NK-92 (cell line): ENCODE measurements around the gene MCM5.
"Not testable (repeated sequence)": the region's sequence is repeated elsewhere in the genome, so short reads cannot be mapped to it uniquely, and the experiment has no call there.

Experiments
- DNase-seq: peaks from one replicate; lab custom pipeline; 2025; ENCODE audit not compliant: unreplicated experiment; lab: John Stamatoyannopoulos, UW

Gene MCM5

GRCh38 chr22:35450824-35451569 lies 51.1 kb downstream of the MCM5 start:
- no peak for DNase-seq

- DNase-seq: no peak
These were observed 51.7 kb downstream of the MCM5 start for GRCh38 chr22:35451592-35451991.

GRCh38 chr22:35452351-35452781 lies 52.4 kb downstream of the MCM5 start:
- DNase-seq: no peak

GRCh38 chr22:35452810-35453743 lies 53.1 kb downstream of the MCM5 start:
- no peak for DNase-seq

GRCh38 chr22:35454416-35455054 lies 54.6 kb downstream of the MCM5 start:
- DNase-seq: no peak

GRCh38 chr22:35455529-35455928 lies 55.6 kb downstream of the MCM5 start:
- DNase-seq: no peak

- no peak for DNase-seq
These were observed 56.8 kb downstream of the MCM5 start for GRCh38 chr22:35456757-35457156.

GRCh38 chr22:35457729-35458546 lies 58.0 kb downstream of the MCM5 start:
- no peak for DNase-seq

GRCh38 chr22:35458547-35459422 lies 58.8 kb downstream of the MCM5 start:
- no peak for DNase-seq

GRCh38 chr22:35459423-35459894 lies 59.5 kb downstream of the MCM5 start:
- no peak for DNase-seq

- not testable (repeated sequence) for DNase-seq
These were observed 60.0 kb downstream of the MCM5 start for GRCh38 chr22:35459976-35460375.

- no peak for DNase-seq
These were observed 60.7 kb downstream of the MCM5 start for GRCh38 chr22:35460688-35461087.

GRCh38 chr22:35462498-35463230 lies 62.7 kb downstream of the MCM5 start:
- DNase-seq: no peak

GRCh38 chr22:35463231-35463933 lies 63.4 kb downstream of the MCM5 start:
- DNase-seq: no peak

- no peak for DNase-seq
These were observed 64.5 kb downstream of the MCM5 start for GRCh38 chr22:35464399-35464798.

- no peak for DNase-seq
These were observed 65.3 kb downstream of the MCM5 start for GRCh38 chr22:35465109-35465701.

- DNase-seq: no peak
These were observed 67.9 kb downstream of the MCM5 start for GRCh38 chr22:35467681-35468434.
